Bronchial epithelial cell (primary cell): ENCODE measurements around the gene ZCCHC14. TPM values are rescaled to one million over a fixed set of nuclear protein-coding genes. Genes with fewer than 3 reads are reported as not detected.

Experiments
- DNase-seq: peaks from one replicate; pipeline ENCODE4 v3.0.0-alpha.2; 2010; ENCODE audit warnings: low read depth
- FAIRE-seq: peaks from 2 replicates; lab custom pipeline; 2011; peaks lifted over from hg19 to GRCh38; lab: Jason Lieb, UNC
- H3K27me3 ChIP-seq: 2 replicates; pipeline ENCODE4 v1.5.1; 2011; ENCODE audit warnings: low read length; ENCODE audit not compliant: control insufficient read depth, insufficient read depth
- H3K36me3 ChIP-seq: 2 replicates; pipeline ENCODE4 v1.5.1; 2011; ENCODE audit warnings: low read length; ENCODE audit not compliant: control insufficient read depth, insufficient read depth
- H3K4me3 ChIP-seq: 2 replicates; pipeline ENCODE4 v1.5.1; 2011; ENCODE audit warnings: mild to moderate bottlenecking, low read depth, low read length, control low read depth
- total RNA-seq: library from RNA; depleted of rRNA; stranded (reverse); fragments of >200 nt; gene quantifications from 2 replicates; pipeline ENCODE4 v1.2.1, GENCODE V29; 2014
- TF ChIP-seq, protein P1 (sequence below): IDR thresholded peaks from 2 replicates; pipeline ENCODE4 v1.5.1; 2011; ENCODE audit warnings: mild to moderate bottlenecking, moderate library complexity, low read length, control low read depth, inconsistent platforms; ENCODE audit not compliant: insufficient read depth, severe bottlenecking

The ZCCHC14 gene
- total RNA-seq, 1 donor from 2014 or later, result 2.9 TPM

DNA sequence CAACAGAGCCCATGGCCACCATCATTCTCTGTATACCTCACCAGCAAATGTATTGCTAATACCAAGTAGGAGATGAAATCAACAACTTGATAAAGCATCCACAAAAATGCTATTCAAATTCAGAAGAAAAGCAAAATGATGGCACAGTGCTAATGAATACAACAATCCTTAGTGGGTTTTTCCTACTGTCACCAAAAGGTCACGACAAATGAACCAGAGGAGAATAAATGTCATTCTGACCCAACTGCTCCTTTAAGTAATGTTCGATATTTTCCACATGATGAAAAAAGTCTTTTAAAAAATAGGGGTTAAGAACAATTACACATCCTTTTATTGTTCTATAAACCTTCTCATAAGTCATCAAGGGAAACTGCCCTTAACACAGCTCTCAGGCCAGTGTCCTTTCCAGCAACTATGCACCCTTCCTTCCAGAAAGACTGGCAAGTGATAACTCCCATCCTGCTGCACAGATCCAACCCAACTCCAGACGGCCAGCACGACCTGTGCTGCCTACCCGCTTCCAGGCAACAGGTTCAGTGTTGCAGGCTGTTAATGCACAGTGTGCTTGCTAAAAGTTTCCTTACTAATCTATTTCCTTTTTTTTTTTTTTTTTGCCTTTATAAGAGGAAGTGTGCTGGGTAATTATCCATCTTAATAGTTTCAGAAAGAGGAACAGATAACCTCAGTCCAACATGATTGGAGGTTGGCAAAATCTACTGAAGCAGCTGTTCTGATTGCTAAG, 124.6 kb downstream of the ZCCHC14 start:
- Histone ChIP-seq H3K4me3 (no peak overlapping the region), H3K27me3 (no peaks in the 10 kb centered on the region), H3K36me3 (peaks cover 9% of the 10 kb centered on the region)
- FAIRE-seq, result no peak
- DNase-seq, result no peak
- TF ChIP-seq, protein P1, sequence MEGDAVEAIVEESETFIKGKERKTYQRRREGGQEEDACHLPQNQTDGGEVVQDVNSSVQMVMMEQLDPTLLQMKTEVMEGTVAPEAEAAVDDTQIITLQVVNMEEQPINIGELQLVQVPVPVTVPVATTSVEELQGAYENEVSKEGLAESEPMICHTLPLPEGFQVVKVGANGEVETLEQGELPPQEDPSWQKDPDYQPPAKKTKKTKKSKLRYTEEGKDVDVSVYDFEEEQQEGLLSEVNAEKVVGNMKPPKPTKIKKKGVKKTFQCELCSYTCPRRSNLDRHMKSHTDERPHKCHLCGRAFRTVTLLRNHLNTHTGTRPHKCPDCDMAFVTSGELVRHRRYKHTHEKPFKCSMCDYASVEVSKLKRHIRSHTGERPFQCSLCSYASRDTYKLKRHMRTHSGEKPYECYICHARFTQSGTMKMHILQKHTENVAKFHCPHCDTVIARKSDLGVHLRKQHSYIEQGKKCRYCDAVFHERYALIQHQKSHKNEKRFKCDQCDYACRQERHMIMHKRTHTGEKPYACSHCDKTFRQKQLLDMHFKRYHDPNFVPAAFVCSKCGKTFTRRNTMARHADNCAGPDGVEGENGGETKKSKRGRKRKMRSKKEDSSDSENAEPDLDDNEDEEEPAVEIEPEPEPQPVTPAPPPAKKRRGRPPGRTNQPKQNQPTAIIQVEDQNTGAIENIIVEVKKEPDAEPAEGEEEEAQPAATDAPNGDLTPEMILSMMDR, result no peak

DNA sequence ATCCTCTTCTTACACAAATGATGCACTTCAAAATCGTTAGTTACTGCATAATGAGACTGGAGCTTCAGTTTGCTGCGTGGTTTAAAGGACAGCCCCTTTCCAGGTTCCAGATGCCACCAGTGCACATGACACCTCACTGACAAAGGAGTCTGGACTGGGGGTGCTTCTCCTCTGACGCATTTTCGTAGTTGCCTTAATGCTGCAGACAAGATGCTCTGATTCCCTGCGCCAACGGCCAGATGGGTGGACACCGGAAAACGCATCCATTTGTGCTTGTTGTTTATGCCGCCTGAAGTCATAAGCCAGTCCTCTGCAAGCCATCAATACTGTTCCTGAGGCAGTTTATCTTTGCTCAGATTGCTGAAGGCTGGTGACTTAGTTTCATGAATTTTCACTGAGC, 125.3 kb downstream of the ZCCHC14 start:
- TF ChIP-seq, protein P1, result no peak
- no peak overlapping the region for H3K4me3 ChIP-seq
- FAIRE-seq (no peak), DNase-seq (no peak)
- H3K27me3 ChIP-seq, result no peaks in the 10 kb centered on the region
- H3K36me3 ChIP-seq, result peaks cover 9% of the 10 kb centered on the region

DNA sequence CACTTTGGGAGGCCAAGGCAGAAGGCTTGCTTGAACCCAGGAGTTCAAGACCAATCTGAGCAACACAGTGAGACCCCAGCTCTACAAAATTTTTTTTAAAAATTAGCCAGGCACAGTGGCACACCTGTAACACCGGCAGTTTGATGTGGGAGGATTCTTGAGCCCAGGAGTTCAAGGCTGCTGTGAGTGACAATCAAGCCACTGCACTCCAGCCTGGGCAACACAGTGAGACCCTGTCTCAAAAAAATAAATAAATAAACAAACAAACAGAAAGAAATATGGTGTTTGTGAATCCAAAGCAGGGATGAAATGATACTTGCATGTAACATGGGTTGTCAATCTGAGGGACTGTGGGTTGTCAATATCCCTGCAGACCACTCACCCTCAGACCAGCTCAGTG, 125.9 kb downstream of the ZCCHC14 start:
- peaks cover 11% of the 10 kb centered on the region for H3K36me3 ChIP-seq
- H3K4me3 ChIP-seq, result no peak overlapping the region
- FAIRE-seq, result no peak
- TF ChIP-seq, protein P1, result no peak
- H3K27me3 ChIP-seq, result no peaks in the 10 kb centered on the region
- DNase-seq, result no peak

DNA sequence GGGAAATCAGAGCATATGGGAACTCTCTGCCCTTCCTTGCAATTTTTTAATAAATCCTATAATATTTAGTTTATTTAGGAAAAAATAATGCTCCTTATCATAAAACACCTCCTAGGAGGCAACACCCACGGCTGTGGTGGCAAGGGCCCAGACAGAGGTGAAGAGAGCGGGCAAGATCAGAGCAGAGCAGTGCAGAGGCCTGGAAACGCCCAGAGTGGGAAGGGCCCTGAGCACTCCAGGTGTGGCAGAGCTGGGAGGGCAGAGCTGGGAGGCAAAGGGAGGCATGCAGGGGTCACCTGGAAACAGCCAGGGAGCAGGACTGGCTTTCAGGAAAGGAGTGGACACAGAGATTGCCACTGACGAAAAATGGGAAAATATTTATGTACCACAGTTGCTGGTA, 126.5 kb downstream of the ZCCHC14 start:
- Histone ChIP-seq H3K4me3 (no peak overlapping the region), H3K27me3 (no peaks in the 10 kb centered on the region), H3K36me3 (peaks cover 15% of the 10 kb centered on the region)
- DNase-seq (no peak), FAIRE-seq (no peak)
- TF ChIP-seq, protein P1, result no peak

DNA sequence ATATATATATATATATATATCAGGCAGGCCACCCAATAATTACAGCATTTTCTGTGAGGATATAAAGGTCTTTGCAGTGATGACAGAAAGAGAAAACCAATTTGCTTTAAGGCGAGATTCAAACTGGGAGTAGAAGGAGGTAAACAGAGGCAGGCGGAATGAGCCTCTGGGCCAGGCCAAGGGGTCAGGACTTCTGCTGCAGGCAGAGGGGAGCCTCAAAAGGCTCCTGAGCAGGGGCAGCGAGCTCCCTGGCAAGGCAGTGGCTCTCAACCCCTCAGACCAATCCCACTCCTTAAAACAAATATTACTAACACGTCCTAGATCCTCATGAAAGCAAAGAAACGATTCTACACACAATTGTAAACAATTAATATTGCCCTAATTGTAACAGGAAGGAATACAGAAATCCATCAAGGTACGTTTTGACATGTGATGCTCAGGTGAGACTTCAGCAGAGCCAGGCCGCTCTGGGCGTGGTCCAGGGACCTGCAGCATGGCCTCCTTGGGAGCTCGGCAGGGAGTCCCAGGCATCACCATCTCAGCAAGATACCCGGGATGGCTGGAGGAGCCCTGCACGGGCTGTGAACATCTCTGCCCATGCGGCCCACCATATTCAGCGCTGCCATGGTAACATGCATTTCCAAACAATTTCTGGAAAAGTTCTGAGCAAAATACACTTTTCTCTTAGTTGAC, 127.7 kb downstream of the ZCCHC14 start:
- DNase-seq (no peak), FAIRE-seq (no peak)
- Histone ChIP-seq H3K4me3 (no peak overlapping the region), H3K27me3 (no peaks in the 10 kb centered on the region), H3K36me3 (peaks cover 19% of the 10 kb centered on the region)
- TF ChIP-seq, protein P1, result no peak
